MG63 (cell line): ENCODE measurements around the gene ZNF580. TPM values are rescaled to one million over a fixed set of nuclear protein-coding genes. Genes with fewer than 3 reads are reported as not detected.
A peak's percentile ranks its signal among the peaks of the same experiment; 100 is the strongest.

ENCODE experiments used
- DNase-seq: peaks from one replicate; pipeline ENCODE4 v3.0.0-alpha.2; 2020
- H3K27me3 ChIP-seq: fragments of 250-450 bp; sonication (Bioruptor Pico); 2 replicates; pipeline ENCODE4 v1.5.1; 2020; ENCODE audit warnings: mild to moderate bottlenecking, moderate library complexity
- H3K36me3 ChIP-seq: fragments of 250-450 bp; sonication (Bioruptor Pico); 2 replicates; pipeline ENCODE4 v1.5.1; 2020; ENCODE audit warnings: mild to moderate bottlenecking, moderate library complexity
- H3K4me3 ChIP-seq: fragments of 250-450 bp; sonication (Bioruptor Pico); 2 replicates; pipeline ENCODE4 v1.5.1; 2020; ENCODE audit warnings: mild to moderate bottlenecking, moderate library complexity
- H3K9me3 ChIP-seq: fragments of 250-450 bp; sonication (Bioruptor Pico); 2 replicates; pipeline ENCODE4 v1.5.1; 2020; ENCODE audit warnings: mild to moderate bottlenecking, moderate library complexity
- total RNA-seq: library from RNA; depleted of rRNA; stranded (reverse); fragments of >200 nt; shearing (Covaris generic); gene quantifications from 2 replicates; pipeline ENCODE4 v1.2.3, GENCODE V29; 2014; ENCODE audit warnings: low replicate concordance

Gene ZNF580
- total RNA-seq, 1 experiment from 2014 or later: 7.5 TPM

GRCh38 chr19:55603115-55603514 lies 37.7 kb upstream of the ZNF580 start:
- Histone ChIP-seq H3K4me3 (no peak overlapping the region), H3K36me3 (peaks cover 10% of the 10 kb centered on the region), H3K9me3 (no peaks in the 10 kb centered on the region), H3K27me3 (no peaks in the 10 kb centered on the region)
- no peak for DNase-seq

- no peak for DNase-seq
- Histone ChIP-seq H3K36me3 (peaks cover 12% of the 10 kb centered on the region), H3K27me3 (no peaks in the 10 kb centered on the region), H3K9me3 (no peaks in the 10 kb centered on the region), H3K4me3 (no peak overlapping the region)
Observed at GRCh38 chr19:55603581-55604292, 37.1 kb upstream of the ZNF580 start.

DNA sequence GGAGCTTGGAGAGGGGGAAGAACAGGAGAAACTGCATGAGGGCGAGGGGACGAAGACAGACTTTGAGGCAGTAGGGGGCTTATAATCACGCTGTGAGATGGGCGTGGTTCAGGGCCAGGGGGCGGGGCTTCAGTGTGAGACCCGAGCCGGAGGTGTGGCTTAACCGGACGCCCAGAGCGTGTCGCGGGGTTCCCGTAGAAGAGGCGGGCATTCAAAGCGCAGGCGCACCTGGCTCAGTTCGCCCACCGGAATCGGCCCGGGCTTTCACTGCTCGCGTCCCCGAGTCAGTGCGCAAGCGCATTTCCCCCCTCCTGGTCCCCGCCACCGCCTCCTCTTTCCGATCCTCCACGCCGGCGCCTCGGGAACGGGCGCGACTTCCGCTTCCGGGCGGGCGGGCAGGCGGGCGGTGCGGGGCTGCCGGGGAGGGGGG lies 35.6 kb upstream of the ZNF580 start:
- peaks cover 27% of the 10 kb centered on the region for H3K36me3 ChIP-seq
- no peaks in the 10 kb centered on the region for H3K27me3 ChIP-seq
- peaks cover 7% of the 10 kb centered on the region; the same call in 1 of the 2 replicates for H3K9me3 ChIP-seq
- H3K4me3 ChIP-seq: peak overlapping the region; percentile 80
- DNase-seq: peak; percentile 99

- H3K27me3 ChIP-seq: no peaks in the 10 kb centered on the region
- H3K9me3 ChIP-seq: peaks cover 7% of the 10 kb centered on the region; the same call in 1 of the 2 replicates
- peak; percentile 81 for DNase-seq
- peak within 1 kb of the TSS; percentile 80 for H3K4me3 ChIP-seq
- H3K36me3 ChIP-seq: peaks cover 33% of the 10 kb centered on the region
Observed at GRCh38 chr19:55605637-55606470, 34.9 kb upstream of the ZNF580 start, which contains the start of gene ZNF865. Gene ZNF865 (plus strand): TSS chr19:55605647. CDS start chr19:55613619, 7,972 bp downstream.

DNA sequence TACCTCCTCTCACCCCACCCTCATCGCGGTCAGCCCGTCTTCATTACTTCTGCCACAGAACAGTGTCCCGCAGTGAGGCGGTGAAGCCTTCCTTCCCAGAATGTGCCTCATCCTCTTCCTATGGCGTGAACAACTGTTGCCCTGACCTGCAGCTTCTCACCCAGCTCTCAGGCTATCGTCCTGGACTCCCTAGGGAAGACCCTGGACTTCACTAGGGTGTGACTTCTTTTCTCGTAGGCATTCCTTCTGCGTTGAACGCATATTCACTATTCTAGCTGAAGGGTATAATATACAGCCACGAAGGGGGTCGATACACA lies 34.4 kb upstream of the ZNF580 start:
- no peak for DNase-seq
- Histone ChIP-seq H3K36me3 (peaks cover 34% of the 10 kb centered on the region), H3K27me3 (no peaks in the 10 kb centered on the region), H3K9me3 (peaks cover 7% of the 10 kb centered on the region; the same call in 1 of the 2 replicates), H3K4me3 (peak overlapping the region; percentile 80)

DNA sequence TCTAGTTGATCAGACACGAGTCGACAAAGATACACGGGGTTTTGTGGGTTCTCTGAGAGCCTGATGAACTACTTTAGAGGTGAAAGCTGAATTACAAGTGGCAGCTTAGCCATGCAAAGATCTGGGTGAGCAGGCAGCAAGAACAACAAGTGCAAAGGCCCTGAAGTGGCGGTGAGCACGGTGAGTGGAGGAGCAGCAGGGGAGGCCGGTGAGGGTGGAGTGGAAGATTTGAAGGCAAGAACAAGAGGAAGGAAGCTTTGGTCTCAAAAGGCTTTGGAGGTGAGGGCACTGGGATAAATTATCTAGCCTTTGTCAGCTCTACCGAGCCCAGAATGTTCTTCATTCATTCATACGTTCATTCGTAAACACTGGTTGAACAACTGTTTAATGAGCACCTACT lies 34.0 kb upstream of the ZNF580 start:
- no peak for DNase-seq
- Histone ChIP-seq H3K36me3 (peaks cover 34% of the 10 kb centered on the region), H3K27me3 (no peaks in the 10 kb centered on the region), H3K9me3 (peaks cover 7% of the 10 kb centered on the region; the same call in 1 of the 2 replicates), H3K4me3 (peak overlapping the region; percentile 80)

GRCh38 chr19:55609326-55609725 lies 31.5 kb upstream of the ZNF580 start:
- DNase-seq: no peak
- Histone ChIP-seq H3K36me3 (peaks cover 37% of the 10 kb centered on the region), H3K27me3 (no peaks in the 10 kb centered on the region), H3K4me3 (no peak overlapping the region), H3K9me3 (peaks cover 7% of the 10 kb centered on the region; the same call in 1 of the 2 replicates)

- H3K9me3 ChIP-seq: peaks cover 7% of the 10 kb centered on the region; the same call in 1 of the 2 replicates
- H3K36me3 ChIP-seq: peaks cover 46% of the 10 kb centered on the region
- no peak for DNase-seq
- no peaks in the 10 kb centered on the region for H3K27me3 ChIP-seq
- H3K4me3 ChIP-seq: no peak overlapping the region
Observed at GRCh38 chr19:55611300-55611982, 29.4 kb upstream of the ZNF580 start.

GRCh38 chr19:55611983-55612645 lies 28.7 kb upstream of the ZNF580 start:
- Histone ChIP-seq H3K9me3 (peaks cover 7% of the 10 kb centered on the region; the same call in 1 of the 2 replicates), H3K27me3 (no peaks in the 10 kb centered on the region)
- no peak for DNase-seq

GRCh38 chr19:55613396-55613795 lies 27.4 kb upstream of the ZNF580 start:
- no peak for DNase-seq

More at GRCh38 chr19:55611983-55612645, 28.7 kb upstream of the ZNF580 start:
- peaks cover 43% of the 10 kb centered on the region for H3K36me3 ChIP-seq
- H3K4me3 ChIP-seq: no peak overlapping the region

GRCh38 chr19:55613930-55614710 lies 26.7 kb upstream of the ZNF580 start:
- H3K36me3 ChIP-seq: peaks cover 45% of the 10 kb centered on the region
- H3K9me3 ChIP-seq: peaks cover 7% of the 10 kb centered on the region; the same call in 1 of the 2 replicates
- H3K4me3 ChIP-seq: no peak overlapping the region
- DNase-seq: no peak
- H3K27me3 ChIP-seq: no peaks in the 10 kb centered on the region

More at GRCh38 chr19:55613396-55613795, 27.4 kb upstream of the ZNF580 start:
- peaks cover 7% of the 10 kb centered on the region; the same call in 1 of the 2 replicates for H3K9me3 ChIP-seq
- H3K27me3 ChIP-seq: no peaks in the 10 kb centered on the region
- H3K4me3 ChIP-seq: no peak overlapping the region
- H3K36me3 ChIP-seq: peaks cover 53% of the 10 kb centered on the region

GRCh38 chr19:55614711-55615542 lies 25.9 kb upstream of the ZNF580 start:
- Histone ChIP-seq H3K27me3 (no peaks in the 10 kb centered on the region), H3K4me3 (no peak overlapping the region), H3K36me3 (peaks cover 37% of the 10 kb centered on the region), H3K9me3 (peaks cover 1% of the 10 kb centered on the region; the same call in 1 of the 2 replicates)
- DNase-seq: no peak

- DNase-seq: no peak
- Histone ChIP-seq H3K9me3 (no peaks in the 10 kb centered on the region), H3K4me3 (no peak overlapping the region), H3K27me3 (no peaks in the 10 kb centered on the region), H3K36me3 (peaks cover 33% of the 10 kb centered on the region)
Observed at GRCh38 chr19:55615543-55616394, 25.0 kb upstream of the ZNF580 start.

- H3K27me3 ChIP-seq: no peaks in the 10 kb centered on the region
- peaks cover 31% of the 10 kb centered on the region for H3K36me3 ChIP-seq
- DNase-seq: no peak
- no peaks in the 10 kb centered on the region for H3K9me3 ChIP-seq
- H3K4me3 ChIP-seq: no peak overlapping the region
Observed at GRCh38 chr19:55616395-55616875, 24.4 kb upstream of the ZNF580 start.
